WERI-Rb-1 (cell line): ENCODE results near the gene QSER1.

Source experiments
- DNase-seq: peaks from one replicate; pipeline ENCODE4 v3.0.0-alpha.2; 2020
- H3K27ac ChIP-seq: fragments of 250-450 bp; sonication (Bioruptor Pico); 2 replicates; pipeline ENCODE4 v1.5.1; 2020; ENCODE audit warnings: mild to moderate bottlenecking, moderate library complexity
- H3K27me3 ChIP-seq: fragments of 250-450 bp; sonication (Bioruptor Pico); 2 replicates; pipeline ENCODE4 v1.5.1; 2021; ENCODE audit warnings: mild to moderate bottlenecking, low read depth, moderate library complexity; ENCODE audit not compliant: insufficient read depth, severe bottlenecking
- H3K36me3 ChIP-seq: fragments of 250-450 bp; sonication (Bioruptor Pico); 2 replicates; pipeline ENCODE4 v1.5.1; 2020; ENCODE audit warnings: mild to moderate bottlenecking, moderate library complexity
- H3K4me3 ChIP-seq: 2 replicates; pipeline ENCODE4 v1.5.1; 2011; ENCODE audit warnings: low read depth, mild to moderate bottlenecking, control low read depth, low read length
- H3K9me3 ChIP-seq: fragments of 250-450 bp; sonication (Bioruptor Pico); 2 replicates; pipeline ENCODE4 v1.5.1; 2021; ENCODE audit warnings: mild to moderate bottlenecking, moderate library complexity; ENCODE audit not compliant: severe bottlenecking
- TF ChIP-seq, protein P1 (sequence below): IDR thresholded peaks from 2 replicates; pipeline ENCODE4 v1.5.1; 2011; ENCODE audit warnings: low read depth, mild to moderate bottlenecking, control low read depth, inconsistent platforms, low read length

Gene QSER1

GRCh38 chr11:32897103-32897502, 4.5 kb downstream of the QSER1 start:
- Histone ChIP-seq H3K36me3 (peaks cover 55% of the 10 kb centered on the region), H3K4me3 (no peak overlapping the region), H3K27me3 (no peaks in the 10 kb centered on the region), H3K27ac (no peak overlapping the region), H3K9me3 (no peaks in the 10 kb centered on the region)
- TF ChIP-seq, protein P1, sequence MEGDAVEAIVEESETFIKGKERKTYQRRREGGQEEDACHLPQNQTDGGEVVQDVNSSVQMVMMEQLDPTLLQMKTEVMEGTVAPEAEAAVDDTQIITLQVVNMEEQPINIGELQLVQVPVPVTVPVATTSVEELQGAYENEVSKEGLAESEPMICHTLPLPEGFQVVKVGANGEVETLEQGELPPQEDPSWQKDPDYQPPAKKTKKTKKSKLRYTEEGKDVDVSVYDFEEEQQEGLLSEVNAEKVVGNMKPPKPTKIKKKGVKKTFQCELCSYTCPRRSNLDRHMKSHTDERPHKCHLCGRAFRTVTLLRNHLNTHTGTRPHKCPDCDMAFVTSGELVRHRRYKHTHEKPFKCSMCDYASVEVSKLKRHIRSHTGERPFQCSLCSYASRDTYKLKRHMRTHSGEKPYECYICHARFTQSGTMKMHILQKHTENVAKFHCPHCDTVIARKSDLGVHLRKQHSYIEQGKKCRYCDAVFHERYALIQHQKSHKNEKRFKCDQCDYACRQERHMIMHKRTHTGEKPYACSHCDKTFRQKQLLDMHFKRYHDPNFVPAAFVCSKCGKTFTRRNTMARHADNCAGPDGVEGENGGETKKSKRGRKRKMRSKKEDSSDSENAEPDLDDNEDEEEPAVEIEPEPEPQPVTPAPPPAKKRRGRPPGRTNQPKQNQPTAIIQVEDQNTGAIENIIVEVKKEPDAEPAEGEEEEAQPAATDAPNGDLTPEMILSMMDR = no peak
- DNase-seq = no peak

- peaks cover 49% of the 10 kb centered on the region for H3K36me3 ChIP-seq
- TF ChIP-seq, protein P1 = no peak
- no peak for DNase-seq
- no peak overlapping the region for H3K27ac ChIP-seq
- H3K9me3 ChIP-seq = no peaks in the 10 kb centered on the region
- H3K27me3 ChIP-seq = no peaks in the 10 kb centered on the region
- no peak overlapping the region for H3K4me3 ChIP-seq
Observed at GRCh38 chr11:32899438-32899837, 6.8 kb downstream of the QSER1 start.

- no peak overlapping the region for H3K27ac ChIP-seq
- TF ChIP-seq, protein P1 = no peak
- peaks cover 39% of the 10 kb centered on the region for H3K36me3 ChIP-seq
- H3K9me3 ChIP-seq = no peaks in the 10 kb centered on the region
- no peaks in the 10 kb centered on the region for H3K27me3 ChIP-seq
- no peak for DNase-seq
- no peak overlapping the region for H3K4me3 ChIP-seq
Observed at GRCh38 chr11:32902089-32902665, 9.6 kb downstream of the QSER1 start.

GRCh38 chr11:32905028-32905667, 12.5 kb downstream of the QSER1 start:
- H3K36me3 ChIP-seq = peaks cover 22% of the 10 kb centered on the region
- DNase-seq = no peak
- TF ChIP-seq, protein P1 = no peak
- no peaks in the 10 kb centered on the region for H3K27me3 ChIP-seq
- H3K4me3 ChIP-seq = no peak overlapping the region
- no peak overlapping the region for H3K27ac ChIP-seq
- no peaks in the 10 kb centered on the region for H3K9me3 ChIP-seq

DNA sequence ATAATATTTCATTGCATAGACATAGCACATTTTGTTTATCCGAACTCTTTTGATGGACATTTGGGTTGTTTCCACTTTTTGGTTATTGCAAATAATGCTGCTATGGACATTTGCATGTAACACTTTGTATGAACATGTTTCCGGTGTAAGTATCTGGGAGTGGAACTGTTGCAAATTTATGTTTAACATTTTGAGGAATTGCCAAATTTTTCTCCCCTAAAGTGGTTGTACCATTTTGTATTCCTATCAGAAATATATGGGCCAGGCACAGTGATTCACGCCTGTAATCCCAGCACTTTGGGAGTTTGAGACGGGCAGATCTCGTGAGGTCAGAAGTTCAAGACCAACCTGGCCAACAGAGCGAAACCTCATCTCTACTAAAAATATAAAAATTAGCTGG, 16.0 kb downstream of the QSER1 start:
- no peak overlapping the region for H3K27ac ChIP-seq
- H3K36me3 ChIP-seq = peaks cover 26% of the 10 kb centered on the region
- DNase-seq = no peak
- no peaks in the 10 kb centered on the region for H3K27me3 ChIP-seq
- TF ChIP-seq, protein P1 = no peak
- H3K4me3 ChIP-seq = no peak overlapping the region
- H3K9me3 ChIP-seq = no peaks in the 10 kb centered on the region

- no peaks in the 10 kb centered on the region for H3K9me3 ChIP-seq
- no peak for DNase-seq
- H3K27ac ChIP-seq = no peak overlapping the region
- TF ChIP-seq, protein P1 = no peak
- H3K36me3 ChIP-seq = peaks cover 29% of the 10 kb centered on the region
- H3K27me3 ChIP-seq = no peaks in the 10 kb centered on the region
- no peak overlapping the region for H3K4me3 ChIP-seq
Observed at GRCh38 chr11:32911413-32911812, 18.8 kb downstream of the QSER1 start.
